Gastrocnemius medialis (tissue), 4 donors: ENCODE results near the gene WDR72.

ENCODE experiments used
- CTCF ChIP-seq, 5 experiments: fragments of 450-650 bp in 3 of 5; fragments of 200-600 bp in 2 of 5; sonication (generic) in 2 of 5; IDR thresholded peaks in 4 of 5; conservative IDR thresholded peaks in 1 of 5; 1 replicate in 4 of 5; 2 replicates in 1 of 5; pipeline ENCODE4 v1.5.1; 2016 to 2019; ENCODE audit warnings: antibody characterized with exemption in 5 of 5, mild to moderate bottlenecking in 3 of 5, moderate library complexity in 3 of 5
- POLR2A ChIP-seq, 2 donors: fragments of 450-650 bp; IDR thresholded peaks; one replicate each; pipeline ENCODE4 v1.6.1; 2017; ENCODE audit warnings: antibody characterized with exemption in 2 of 2, mild to moderate bottlenecking in 2 of 2, moderate library complexity in 2 of 2

GRCh38 chr15:53511175-53511574, 248.3 kb downstream of the WDR72 start:
- TF ChIP-seq CTCF (IDR thresholded peaks at IDR 0.05 in 4 of 5, conservative IDR thresholded peaks at IDR 0.05 in 1 of 5) (no peak), POLR2A (IDR thresholded peaks at IDR 0.05) (no peak)
